PC-9 (cell line): Measurements from ENCODE around the gene CDK3. TPM values are rescaled to one million over a fixed set of nuclear protein-coding genes. Genes with fewer than 3 reads are reported as not detected.

Experiments
- BruUV-seq: library from RNA; stranded (reverse); fragments of 400-500 nt; replicated peaks from 2 replicates; lab custom pipeline; 2021; lab: Mats Ljungman, UMichigan
- CTCF ChIA-PET: fragments of 300-600 bp; sonication (Branson Sonifier 250); formaldehyde crosslinking; loops from one replicate; lab custom pipeline; 2022; ENCODE audit warnings: antibody characterized with exemption; lab: Charles Lee
- POLR2A ChIA-PET: fragments of 300-600 bp; sonication (Branson Sonifier 250); formaldehyde crosslinking; loops from one replicate; lab custom pipeline; 2022; ENCODE audit warnings: antibody characterized with exemption; ENCODE audit not compliant: unreplicated experiment; lab: Charles Lee
- DNase-seq, 2 experiments: peaks; one replicate each; pipeline versions ENCODE4 v3.0.0 to v3.0.0-alpha.2; 2015 to 2022; ENCODE audit warnings: mixed read lengths in 1 of 2
- H2AFZ ChIP-seq: fragments of 200-600 bp; sonication (generic); 2 replicates; pipeline ENCODE4 v1.8.1; 2017; ENCODE audit warnings: antibody characterized with exemption
- H3F3A ChIP-seq: fragments of 200-600 bp; sonication (generic); 2 replicates; pipeline ENCODE4 v1.8.1; 2017; ENCODE audit warnings: antibody characterized with exemption, mild to moderate bottlenecking, low read depth; ENCODE audit not compliant: insufficient read depth
- H3K27ac ChIP-seq: fragments of 200-600 bp; sonication (generic); 2 replicates; pipeline ENCODE4 v1.6.1; 2016; ENCODE audit warnings: mixed run types
- H3K27me3 ChIP-seq: fragments of 200-600 bp; sonication (generic); 2 replicates; pipeline ENCODE4 v1.6.1; 2016; ENCODE audit warnings: low read depth, mixed run types; ENCODE audit not compliant: insufficient read depth
- H3K36me3 ChIP-seq: fragments of 200-600 bp; sonication (generic); 2 replicates; pipeline ENCODE4 v1.6.1; 2016; ENCODE audit warnings: low read depth, mixed run types
- H3K4me1 ChIP-seq: fragments of 200-600 bp; sonication (generic); replicated peaks from 2 replicates; pipeline ENCODE4 v1.6.1; 2016; ENCODE audit warnings: mixed run types; ENCODE audit not compliant: insufficient read depth
- H3K4me2 ChIP-seq: fragments of 200-600 bp; sonication (generic); 2 replicates; pipeline ENCODE4 v1.6.1; 2017; ENCODE audit warnings: mixed run types
- H3K4me3 ChIP-seq: fragments of 200-600 bp; sonication (generic); 2 replicates; pipeline ENCODE4 v1.6.1; 2016; ENCODE audit warnings: mixed run types
- H3K79me2 ChIP-seq: fragments of 200-600 bp; sonication (generic); 2 replicates; pipeline ENCODE4 v1.6.1; 2017; ENCODE audit warnings: low read depth, mixed run types
- H3K9me2 ChIP-seq: fragments of 200-600 bp; sonication (generic); 2 replicates; pipeline ENCODE4 v1.8.1; 2017; ENCODE audit warnings: mild to moderate bottlenecking; ENCODE audit not compliant: insufficient read depth
- H3K9me3 ChIP-seq: fragments of 200-600 bp; sonication (generic); 2 replicates; pipeline ENCODE4 v1.8.1; 2016; ENCODE audit warnings: low read depth; ENCODE audit not compliant: insufficient read depth
- H4K20me1 ChIP-seq: fragments of 200-600 bp; sonication (generic); 2 replicates; pipeline ENCODE4 v1.8.1; 2017; ENCODE audit not compliant: insufficient read depth
- EZH2 ChIP-seq: fragments of 200-600 bp; sonication (generic); IDR thresholded peaks from 2 replicates; pipeline ENCODE4 v1.8.0; 2017; ENCODE audit warnings: antibody characterized with exemption, low read depth
- intact Hi-C: fragments of 100-400 bp; cut with micrococcal nuclease; formaldehyde crosslinking; loops from one replicate; pipeline ENCODE4 v1.10.0; 2022; ENCODE audit not compliant: unreplicated experiment
- total RNA-seq: library from RNA; stranded (reverse); gene quantifications from 2 replicates; pipeline ENCODE4 v1.2.3, GENCODE V29; 2021
- TF ChIP-seq, protein P1 (sequence below): fragments of 200-600 bp; sonication (generic); conservative IDR thresholded peaks from 2 replicates; pipeline ENCODE4 v1.6.1; 2017; ENCODE audit warnings: mixed run types, antibody characterized with exemption, mild to moderate bottlenecking, moderate library complexity

The CDK3 gene
- total RNA-seq, 1 experiment from 2014 or later = 12.3 TPM

- DNase-seq = peak; percentile 61 to 80
Observed at GRCh38 chr17:75983501-75984181, 17.0 kb upstream of the CDK3 start.

GRCh38 chr17:75985986-75986385, 14.7 kb upstream of the CDK3 start:
- Histone ChIP-seq H3K4me3 (no peak overlapping the region), H3F3A (peaks cover 31% of the 10 kb centered on the region), H3K9me2 (no peaks in the 10 kb centered on the region), H3K27ac (no peak overlapping the region), H4K20me1 (no peaks in the 10 kb centered on the region), H3K9me3 (no peaks in the 10 kb centered on the region), H3K79me2 (peaks cover 27% of the 10 kb centered on the region), H2AFZ (no peak overlapping the region), H3K4me2 (no peak overlapping the region), H3K36me3 (no peaks in the 10 kb centered on the region), H3K4me1 (peaks cover 52% of the 10 kb centered on the region), H3K27me3 (no peaks in the 10 kb centered on the region)
- ChIA-PET CTCF (no interaction called here), POLR2A (no interaction called here)
- no peak for TF ChIP-seq EZH2
- TF ChIP-seq, protein P1, sequence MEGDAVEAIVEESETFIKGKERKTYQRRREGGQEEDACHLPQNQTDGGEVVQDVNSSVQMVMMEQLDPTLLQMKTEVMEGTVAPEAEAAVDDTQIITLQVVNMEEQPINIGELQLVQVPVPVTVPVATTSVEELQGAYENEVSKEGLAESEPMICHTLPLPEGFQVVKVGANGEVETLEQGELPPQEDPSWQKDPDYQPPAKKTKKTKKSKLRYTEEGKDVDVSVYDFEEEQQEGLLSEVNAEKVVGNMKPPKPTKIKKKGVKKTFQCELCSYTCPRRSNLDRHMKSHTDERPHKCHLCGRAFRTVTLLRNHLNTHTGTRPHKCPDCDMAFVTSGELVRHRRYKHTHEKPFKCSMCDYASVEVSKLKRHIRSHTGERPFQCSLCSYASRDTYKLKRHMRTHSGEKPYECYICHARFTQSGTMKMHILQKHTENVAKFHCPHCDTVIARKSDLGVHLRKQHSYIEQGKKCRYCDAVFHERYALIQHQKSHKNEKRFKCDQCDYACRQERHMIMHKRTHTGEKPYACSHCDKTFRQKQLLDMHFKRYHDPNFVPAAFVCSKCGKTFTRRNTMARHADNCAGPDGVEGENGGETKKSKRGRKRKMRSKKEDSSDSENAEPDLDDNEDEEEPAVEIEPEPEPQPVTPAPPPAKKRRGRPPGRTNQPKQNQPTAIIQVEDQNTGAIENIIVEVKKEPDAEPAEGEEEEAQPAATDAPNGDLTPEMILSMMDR = no peak
- peak in 1 of 2 experiments; percentile 57 for DNase-seq
- intact Hi-C loops = no loop called here
- no TSS peak for BruUV-seq

More at GRCh38 chr17:75983501-75984181, 17.0 kb upstream of the CDK3 start:
- H3K36me3 ChIP-seq = no peaks in the 10 kb centered on the region
- H3K9me3 ChIP-seq = no peaks in the 10 kb centered on the region
- no peaks in the 10 kb centered on the region for H3K9me2 ChIP-seq
- H3K79me2 ChIP-seq = peaks cover 40% of the 10 kb centered on the region
- intact Hi-C loops = loop anchor here (1.0 to 5.0 kb wide), 4 partner anchors 15 to 136 kb away; partner anchors contain the start of gene FBF1
- no peaks in the 10 kb centered on the region for H4K20me1 ChIP-seq
- no peaks in the 10 kb centered on the region for H3K27me3 ChIP-seq
- no peak for TF ChIP-seq EZH2
- TF ChIP-seq, protein P1 = no peak
- CTCF ChIA-PET = interaction anchor here (0.5 to 0.6 kb wide), 2 partner anchors 9 to 30 kb away, joined by 4 to 9 read pairs; no protein-coding TSS in a partner anchor
- H2AFZ ChIP-seq = no peak overlapping the region
- POLR2A ChIA-PET = no interaction called here
- peaks cover 40% of the 10 kb centered on the region for H3F3A ChIP-seq
- peak overlapping the region; percentile 87 for H3K27ac ChIP-seq
- peaks cover 62% of the 10 kb centered on the region for H3K4me1 ChIP-seq
- BruUV-seq = no TSS peak
- peak overlapping the region; percentile 80 for H3K4me2 ChIP-seq
- no peak overlapping the region for H3K4me3 ChIP-seq

DNA sequence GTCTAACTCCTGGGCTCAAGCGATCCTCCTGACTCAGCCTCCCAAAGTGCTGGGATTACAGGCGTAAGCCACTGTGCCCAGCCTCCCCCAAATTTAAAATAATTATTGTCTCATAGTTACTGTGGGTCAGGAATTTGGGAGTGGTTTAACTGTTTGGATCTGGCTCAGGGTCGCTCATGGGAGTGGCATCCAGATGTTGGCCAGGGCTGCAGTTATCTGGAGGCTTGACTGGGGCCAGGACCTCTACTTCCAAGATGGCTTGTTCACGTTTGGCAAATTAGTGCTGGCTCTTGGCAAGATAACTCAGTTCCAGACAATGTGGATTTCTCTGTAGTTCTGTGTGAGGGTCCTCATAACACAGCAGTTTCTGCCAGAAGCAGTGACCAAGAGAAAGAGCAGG, 13.6 kb upstream of the CDK3 start:
- Histone ChIP-seq H3F3A (peaks cover 21% of the 10 kb centered on the region), H3K9me3 (no peaks in the 10 kb centered on the region), H2AFZ (no peak overlapping the region), H4K20me1 (no peaks in the 10 kb centered on the region), H3K4me1 (peaks cover 41% of the 10 kb centered on the region), H3K4me3 (no peak overlapping the region), H3K27me3 (no peaks in the 10 kb centered on the region), H3K9me2 (no peaks in the 10 kb centered on the region), H3K4me2 (no peak overlapping the region), H3K79me2 (peaks cover 23% of the 10 kb centered on the region), H3K27ac (no peak overlapping the region), H3K36me3 (peaks cover 6% of the 10 kb centered on the region; the same call in 1 of the 2 replicates)
- intact Hi-C loops = no loop called here
- TF ChIP-seq, protein P1 = no peak
- no peak for TF ChIP-seq EZH2
- CTCF ChIA-PET = no interaction called here
- POLR2A ChIA-PET = interaction anchor here (0.6 kb wide), 1 partner anchor 116 kb away, joined by 5 read pairs; the partner anchor contains the start of gene EXOC7
- BruUV-seq = no TSS peak
- no peak for DNase-seq
